GM18861 (cell line): ENCODE measurements around the gene TCF20.

Experiments used
- ATAC-seq: cut with Tn5 transposase; IDR thresholded peaks from one replicate; pipeline ENCODE4 v1.9.1; 2021; ENCODE audit not compliant: unreplicated experiment

TCF20 gene

GRCh38 chr22:42261296-42261695, 9.2 kb downstream of the TCF20 start:
- ATAC-seq, result no peak

- no peak for ATAC-seq
Measured at GRCh38 chr22:42258126-42258525, 12.3 kb downstream of the TCF20 start.

- no peak for ATAC-seq
Measured at GRCh38 chr22:42257386-42257785, 13.1 kb downstream of the TCF20 start.

GRCh38 chr22:42256930-42257329, 13.5 kb downstream of the TCF20 start:
- ATAC-seq, result no peak

- ATAC-seq, result no peak
Measured at GRCh38 chr22:42256220-42256619, 14.2 kb downstream of the TCF20 start.

GRCh38 chr22:42249831-42250230, 20.6 kb downstream of the TCF20 start:
- no peak for ATAC-seq

GRCh38 chr22:42248995-42249394, 21.5 kb downstream of the TCF20 start:
- no peak for ATAC-seq

- ATAC-seq, result no peak
Measured at GRCh38 chr22:42247596-42247995, 22.9 kb downstream of the TCF20 start.

- no peak for ATAC-seq
Measured at GRCh38 chr22:42243802-42244060, 26.7 kb downstream of the TCF20 start.

- ATAC-seq, result no peak
Measured at GRCh38 chr22:42236848-42237247, 33.6 kb downstream of the TCF20 start.

- no peak for ATAC-seq
Measured at GRCh38 chr22:42236268-42236667, 34.2 kb downstream of the TCF20 start.

GRCh38 chr22:42233879-42234278, 36.6 kb downstream of the TCF20 start:
- ATAC-seq, result no peak

- ATAC-seq, result no peak
Measured at GRCh38 chr22:42231929-42232328, 38.5 kb downstream of the TCF20 start.

- no peak for ATAC-seq
Measured at GRCh38 chr22:42229455-42230149, 40.9 kb downstream of the TCF20 start.

GRCh38 chr22:42228483-42228882, 42.0 kb downstream of the TCF20 start:
- ATAC-seq, result no peak

- no peak for ATAC-seq
Measured at GRCh38 chr22:42227435-42227834, 43.0 kb downstream of the TCF20 start.

- ATAC-seq, result no peak
Measured at GRCh38 chr22:42225841-42226240, 44.6 kb downstream of the TCF20 start.

- ATAC-seq, result no peak
Measured at GRCh38 chr22:42222140-42222539, 48.3 kb downstream of the TCF20 start.
